PC-3 (cell line): ENCODE measurements around the gene MREG.

Source experiments
- CTCF ChIP-seq: fragments of 300-600 bp; sonication (generic); conservative IDR thresholded peaks from 2 replicates; pipeline ENCODE4 v1.5.1; 2017; ENCODE audit warnings: antibody characterized with exemption, low read depth, mild to moderate bottlenecking, low read length
- EZH2 ChIP-seq: fragments of 300-600 bp; sonication (generic); IDR thresholded peaks from one replicate; pipeline ENCODE4 v1.6.1; 2017; ENCODE audit warnings: antibody characterized with exemption, mild to moderate bottlenecking, low read length; ENCODE audit not compliant: unreplicated experiment
- EZH2phosphoT487 ChIP-seq: fragments of 300-600 bp; sonication (generic); IDR thresholded peaks from 2 replicates; pipeline ENCODE4 v1.6.1; 2018; ENCODE audit warnings: mild to moderate bottlenecking, antibody characterized with exemption, low read length, borderline replicate concordance

DNA sequence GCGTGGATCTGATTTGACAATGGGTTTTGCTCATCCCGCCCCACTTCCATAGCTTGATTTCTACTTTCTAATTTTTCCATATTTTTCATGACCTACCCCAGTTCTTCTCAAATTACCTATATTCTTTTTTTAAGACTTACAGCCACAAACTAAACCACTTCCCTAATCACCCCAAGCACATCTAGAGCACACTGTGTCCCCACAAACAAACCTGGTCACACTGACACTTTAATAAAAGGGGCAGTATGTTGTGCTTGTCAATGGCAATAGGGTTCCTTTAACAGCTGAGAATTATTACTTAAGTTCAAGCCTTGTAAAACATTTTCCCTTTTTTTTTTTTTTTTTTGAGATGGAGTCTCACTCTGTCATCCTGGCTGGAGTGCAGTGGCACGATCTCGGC, 47.1 kb downstream of the MREG start:
- no peak for TF ChIP-seq CTCF
- TF ChIP-seq EZH2, result no peak
- no peak for TF ChIP-seq EZH2phosphoT487
